MM.1S (cell line): ENCODE results near the gene TMEM126B.

ENCODE experiments used
- CTCF ChIP-seq: fragments of 300-600 bp; sonication (generic); IDR thresholded peaks from 2 replicates; pipeline ENCODE4 v1.5.1; 2016; ENCODE audit warnings: antibody characterized with exemption, low read length, mixed read lengths
- EZH2 ChIP-seq: fragments of 300-600 bp; sonication (generic); optimal IDR thresholded peaks from 2 replicates; pipeline ENCODE3; 2017; ENCODE audit warnings: low read depth, mild to moderate bottlenecking, antibody characterized with exemption, low read length, mixed read lengths
- EZH2phosphoT487 ChIP-seq: fragments of 300-600 bp; sonication (generic); IDR thresholded peaks from 2 replicates; pipeline ENCODE4 v1.6.1; 2018; ENCODE audit warnings: antibody characterized with exemption, low read length

GRCh38 chr11:85661972-85662664 lies 33.7 kb downstream of the TMEM126B start:
- TF ChIP-seq CTCF (no peak), EZH2 (no peak), EZH2phosphoT487 (no peak)
